ENCODE results near the gene SLC34A1. TPM values are rescaled to one million over a fixed set of nuclear protein-coding genes. Genes with fewer than 3 reads are reported as not detected.
A peak's percentile ranks its signal among the peaks of the same experiment; 100 is the strongest.
"Not testable (repeated sequence)": the region's sequence is repeated elsewhere in the genome, so short reads cannot be mapped to it uniquely, and the experiment has no call there.

Gene SLC34A1
- total RNA-seq, 1 experiment from 2014 or later = not detected

DNA sequence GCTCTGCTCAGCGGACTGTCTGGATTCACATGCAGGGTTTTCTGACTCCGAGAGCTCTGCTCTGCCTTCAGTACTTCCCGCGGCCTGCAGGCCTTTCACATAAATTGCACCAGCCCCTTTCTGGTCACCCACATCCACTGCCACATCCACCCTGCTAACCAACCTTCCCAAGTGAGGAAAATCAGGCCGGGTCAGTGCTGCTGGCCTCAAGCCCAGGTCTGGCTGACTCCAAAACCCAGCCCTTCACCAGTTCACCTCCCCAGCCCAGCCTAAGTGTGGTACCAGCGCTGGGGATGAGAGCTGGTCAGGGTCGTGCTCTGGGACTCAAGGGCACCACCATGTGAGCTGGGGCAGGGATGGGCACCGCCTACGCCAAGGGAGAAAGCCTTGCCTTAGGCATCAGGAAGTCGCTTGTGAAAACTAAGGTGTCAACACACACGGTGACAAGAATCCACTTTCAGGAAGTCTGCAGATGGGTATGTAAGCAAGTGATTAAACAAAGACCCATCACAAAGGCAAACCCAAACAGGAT is 45.1 kb upstream of the SLC34A1 start:
- Histone ChIP-seq H3K9me2 (replicated peaks; ENCODE audit: insufficient read depth, low read length) (no peaks in the 10 kb centered on the region), H3K79me2 (ENCODE audit: low read length) (peaks cover 38% of the 10 kb centered on the region), H3K36me3 (ENCODE audit: insufficient read depth, low read length) (peaks cover 19% of the 10 kb centered on the region; the same call in 1 of the 2 replicates), H3K4me2 (ENCODE audit: low read depth, low read length, poor library complexity, severe bottlenecking) (no peak overlapping the region), H3K27me3 (ENCODE audit: low read length) (no peaks in the 10 kb centered on the region), H2AFZ (ENCODE audit: low read length) (no peak overlapping the region), H3K27ac (ENCODE audit: low read length) (no peak overlapping the region), H3K4me3 (ENCODE audit: low read length) (no peak overlapping the region), H3K9me3 (ENCODE audit: low read length) (no peaks in the 10 kb centered on the region), H4K20me1 (ENCODE audit: insufficient read depth, low read depth, low read length) (peaks cover 9% of the 10 kb centered on the region; the same call in 1 of the 2 replicates), H3K9ac (ENCODE audit: low read length) (no peak overlapping the region), H3K4me1 (ENCODE audit: low read length) (no peaks in the 10 kb centered on the region)
- DNase-seq = no peak

DNA sequence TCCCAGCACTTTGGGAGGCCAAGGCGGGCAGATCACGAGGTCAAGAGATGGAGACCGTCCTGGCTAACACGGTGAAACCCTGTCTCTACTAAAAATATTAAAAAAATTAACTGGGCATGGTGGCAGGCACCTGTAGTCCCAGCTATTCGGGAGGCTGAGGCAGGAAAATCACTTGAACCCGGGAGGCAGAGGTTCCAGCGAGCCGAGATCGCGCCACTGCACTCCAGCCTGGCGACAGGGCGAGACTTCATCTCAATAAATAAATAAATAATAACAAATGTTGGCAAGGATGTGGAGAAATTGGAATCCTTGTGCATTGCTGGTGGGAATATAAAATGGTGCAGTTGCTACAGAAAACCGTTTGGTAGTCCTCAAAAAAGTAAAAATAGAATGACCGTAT is 41.2 kb upstream of the SLC34A1 start:
- not testable (repeated sequence) for H2AFZ ChIP-seq (ENCODE audit: low read length); H3K4me2 ChIP-seq (ENCODE audit: low read depth, low read length, poor library complexity, severe bottlenecking); H3K9me2 ChIP-seq (replicated peaks; ENCODE audit: insufficient read depth, low read length); H3K4me1 ChIP-seq (ENCODE audit: low read length); H3K9me3 ChIP-seq (ENCODE audit: low read length); H3K27ac ChIP-seq (ENCODE audit: low read length); DNase-seq; H3K9ac ChIP-seq (ENCODE audit: low read length); H3K27me3 ChIP-seq (ENCODE audit: low read length); H3K4me3 ChIP-seq (ENCODE audit: low read length); H4K20me1 ChIP-seq (ENCODE audit: insufficient read depth, low read depth, low read length)
- Histone ChIP-seq H3K36me3 (ENCODE audit: insufficient read depth, low read length) (peaks cover 18% of the 10 kb centered on the region; the same call in 1 of the 2 replicates), H3K79me2 (ENCODE audit: low read length) (peaks cover 74% of the 10 kb centered on the region)

DNA sequence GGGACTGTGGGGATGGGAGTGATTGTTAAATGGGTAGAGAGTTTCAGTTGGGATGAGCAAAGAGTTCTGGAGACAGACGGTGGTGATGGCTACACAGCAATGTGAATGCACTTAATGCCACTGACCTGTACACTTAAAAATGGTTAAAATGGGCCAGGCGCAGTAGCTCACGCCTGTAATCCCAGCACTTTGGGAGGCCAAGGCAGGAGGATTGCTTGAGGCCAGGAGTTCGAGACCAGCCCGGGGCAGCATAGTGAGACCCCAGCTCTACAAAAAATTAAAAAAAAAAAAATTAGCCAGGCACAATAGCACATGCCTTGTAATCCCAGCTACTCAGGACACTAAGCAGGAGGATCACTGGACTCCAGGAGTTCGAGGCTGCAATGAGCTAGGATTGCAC is 40.5 kb upstream of the SLC34A1 start:
- no peak overlapping the region for H2AFZ ChIP-seq (ENCODE audit: low read length)
- no peak overlapping the region for H3K9ac ChIP-seq (ENCODE audit: low read length)
- H3K36me3 ChIP-seq (ENCODE audit: insufficient read depth, low read length) = peaks cover 18% of the 10 kb centered on the region; the same call in 1 of the 2 replicates
- DNase-seq = no peak
- no peaks in the 10 kb centered on the region for H3K9me2 ChIP-seq (replicated peaks; ENCODE audit: insufficient read depth, low read length)
- peaks cover 81% of the 10 kb centered on the region for H3K79me2 ChIP-seq (ENCODE audit: low read length)
- no peak overlapping the region for H3K4me2 ChIP-seq (ENCODE audit: low read depth, low read length, poor library complexity, severe bottlenecking)
- 0 out of 2 replicates have a peak, but pooled peaks cover 3% of the 10 kb centered on the region for H4K20me1 ChIP-seq (ENCODE audit: insufficient read depth, low read depth, low read length)
- no peak overlapping the region for H3K4me3 ChIP-seq (ENCODE audit: low read length)
- H3K4me1 ChIP-seq (ENCODE audit: low read length) = peaks cover under 1% of the 10 kb centered on the region; the same call in 1 of the 2 replicates
- H3K27ac ChIP-seq (ENCODE audit: low read length) = no peak overlapping the region
- H3K9me3 ChIP-seq (ENCODE audit: low read length) = no peaks in the 10 kb centered on the region
- H3K27me3 ChIP-seq (ENCODE audit: low read length) = no peaks in the 10 kb centered on the region

DNA sequence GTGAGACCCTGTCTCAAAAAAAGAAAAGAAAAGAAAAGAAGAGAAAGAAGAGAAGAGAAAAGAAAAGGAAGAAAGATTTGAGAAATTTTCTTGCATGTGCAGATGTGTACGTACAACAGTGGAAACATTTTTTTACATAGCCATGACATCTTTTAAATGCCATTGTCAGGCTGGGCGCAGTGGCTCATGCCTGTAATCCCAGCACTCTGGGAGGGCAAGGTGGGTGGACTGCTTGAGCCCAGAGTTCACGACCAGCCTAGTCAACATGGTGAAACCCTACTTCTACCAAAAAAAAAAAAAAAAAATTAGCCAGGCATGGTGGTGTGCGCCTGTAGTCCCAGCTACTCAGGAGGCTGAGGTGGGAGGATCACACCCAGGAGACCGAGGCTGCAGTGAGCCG is 39.3 kb upstream of the SLC34A1 start:
- no peak overlapping the region for H3K27ac ChIP-seq (ENCODE audit: low read length)
- H3K79me2 ChIP-seq (ENCODE audit: low read length) = peaks cover 81% of the 10 kb centered on the region
- no peaks in the 10 kb centered on the region for H3K9me2 ChIP-seq (replicated peaks; ENCODE audit: insufficient read depth, low read length)
- no peak overlapping the region for H2AFZ ChIP-seq (ENCODE audit: low read length)
- H3K9me3 ChIP-seq (ENCODE audit: low read length) = no peaks in the 10 kb centered on the region
- H3K4me3 ChIP-seq (ENCODE audit: low read length) = no peak overlapping the region
- no peak for DNase-seq
- peaks cover 12% of the 10 kb centered on the region for H3K4me1 ChIP-seq (ENCODE audit: low read length)
- H4K20me1 ChIP-seq (ENCODE audit: insufficient read depth, low read depth, low read length) = no peaks in the 10 kb centered on the region
- H3K36me3 ChIP-seq (ENCODE audit: insufficient read depth, low read length) = peaks cover 18% of the 10 kb centered on the region; the same call in 1 of the 2 replicates
- no peak overlapping the region for H3K9ac ChIP-seq (ENCODE audit: low read length)
- no peaks in the 10 kb centered on the region for H3K27me3 ChIP-seq (ENCODE audit: low read length)
- no peak overlapping the region for H3K4me2 ChIP-seq (ENCODE audit: low read depth, low read length, poor library complexity, severe bottlenecking)

DNA sequence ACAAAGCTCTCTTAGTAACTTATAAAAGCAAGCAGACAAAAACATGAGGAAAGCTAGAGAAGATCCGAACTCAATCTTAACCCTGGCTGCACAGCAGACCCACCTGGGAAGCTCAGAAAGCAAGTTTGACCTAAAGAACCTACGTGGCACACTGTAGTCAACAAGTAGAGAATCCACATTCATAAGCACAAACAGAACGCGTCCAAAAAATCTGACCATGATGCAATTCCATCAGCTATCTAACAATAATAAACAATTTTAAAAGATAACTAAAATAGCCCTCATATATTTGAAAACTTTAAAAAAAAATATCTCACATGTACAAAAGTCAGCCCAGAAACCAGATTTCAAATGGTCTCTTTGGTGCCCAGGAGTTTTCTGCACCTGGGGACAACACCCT is 37.4 kb upstream of the SLC34A1 start:
- Histone ChIP-seq H3K79me2 (ENCODE audit: low read length) (peaks cover 85% of the 10 kb centered on the region), H3K9me3 (ENCODE audit: low read length) (no peaks in the 10 kb centered on the region), H3K4me1 (ENCODE audit: low read length) (peaks cover 20% of the 10 kb centered on the region), H3K27ac (ENCODE audit: low read length) (no peak overlapping the region), H3K9ac (ENCODE audit: low read length) (no peak overlapping the region; the same call in 1 of the 2 replicates), H3K27me3 (ENCODE audit: low read length) (no peaks in the 10 kb centered on the region), H4K20me1 (ENCODE audit: insufficient read depth, low read depth, low read length) (no peaks in the 10 kb centered on the region), H3K4me3 (ENCODE audit: low read length) (no peak overlapping the region), H3K4me2 (ENCODE audit: low read depth, low read length, poor library complexity, severe bottlenecking) (no peak overlapping the region), H3K36me3 (ENCODE audit: insufficient read depth, low read length) (peaks cover 12% of the 10 kb centered on the region; the same call in 1 of the 2 replicates), H3K9me2 (replicated peaks; ENCODE audit: insufficient read depth, low read length) (no peaks in the 10 kb centered on the region), H2AFZ (ENCODE audit: low read length) (no peak overlapping the region)
- no peak for DNase-seq

DNA sequence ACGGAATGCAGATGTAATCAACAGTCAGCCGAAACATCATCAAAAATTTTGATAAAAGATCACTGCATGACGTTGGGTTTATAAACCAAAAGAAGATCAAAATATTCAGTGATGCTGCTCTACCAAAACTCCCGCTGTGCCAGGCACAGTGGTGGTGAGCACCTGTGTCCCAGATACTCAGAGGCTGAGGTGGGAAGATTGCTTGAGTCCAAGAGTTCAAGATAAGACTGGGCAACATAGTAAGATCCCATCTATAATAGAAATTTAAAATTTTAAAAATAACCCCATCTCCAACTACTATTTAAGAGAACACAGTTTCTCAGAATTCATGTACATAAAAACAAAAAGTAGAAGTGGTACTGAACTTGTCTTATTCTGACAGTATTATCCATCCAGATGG is 36.5 kb upstream of the SLC34A1 start:
- Histone ChIP-seq H3K79me2 (ENCODE audit: low read length) (peaks cover 79% of the 10 kb centered on the region), H3K9me2 (replicated peaks; ENCODE audit: insufficient read depth, low read length) (no peaks in the 10 kb centered on the region), H3K27me3 (ENCODE audit: low read length) (no peaks in the 10 kb centered on the region), H3K9ac (ENCODE audit: low read length) (no peak overlapping the region; the same call in 1 of the 2 replicates), H2AFZ (ENCODE audit: low read length) (no peak overlapping the region), H3K27ac (ENCODE audit: low read length) (no peak overlapping the region), H3K9me3 (ENCODE audit: low read length) (no peaks in the 10 kb centered on the region), H3K4me1 (ENCODE audit: low read length) (peaks cover 25% of the 10 kb centered on the region), H3K4me3 (ENCODE audit: low read length) (no peak overlapping the region), H4K20me1 (ENCODE audit: insufficient read depth, low read depth, low read length) (no peaks in the 10 kb centered on the region), H3K36me3 (ENCODE audit: insufficient read depth, low read length) (peaks cover 7% of the 10 kb centered on the region; the same call in 1 of the 2 replicates), H3K4me2 (ENCODE audit: low read depth, low read length, poor library complexity, severe bottlenecking) (no peak overlapping the region)
- no peak for DNase-seq

DNA sequence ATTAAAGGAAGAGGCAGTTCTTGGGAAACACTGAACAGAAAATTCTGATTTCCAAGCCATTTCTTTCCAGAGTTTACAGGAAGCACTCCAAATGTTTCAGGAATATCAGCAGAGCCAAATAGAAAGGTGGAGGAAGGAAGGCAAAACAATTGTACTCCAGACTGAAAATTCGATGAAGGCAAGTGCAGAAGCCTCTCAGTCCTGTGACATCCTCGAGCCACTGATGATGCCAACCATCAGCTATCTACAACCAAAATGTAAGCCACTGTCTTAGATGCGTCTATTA is 34.9 kb upstream of the SLC34A1 start:
- peaks cover 68% of the 10 kb centered on the region for H3K79me2 ChIP-seq (ENCODE audit: low read length)
- no peaks in the 10 kb centered on the region for H3K27me3 ChIP-seq (ENCODE audit: low read length)
- no peak overlapping the region for H2AFZ ChIP-seq (ENCODE audit: low read length)
- no peaks in the 10 kb centered on the region for H3K9me3 ChIP-seq (ENCODE audit: low read length)
- peak overlapping the region; percentile 90 for H3K4me2 ChIP-seq (ENCODE audit: low read depth, low read length, poor library complexity, severe bottlenecking)
- no peak for DNase-seq
- H3K9ac ChIP-seq (ENCODE audit: low read length) = peak overlapping the region; percentile 88
- no peaks in the 10 kb centered on the region for H3K9me2 ChIP-seq (replicated peaks; ENCODE audit: insufficient read depth, low read length)
- H3K36me3 ChIP-seq (ENCODE audit: insufficient read depth, low read length) = peaks cover 7% of the 10 kb centered on the region; the same call in 1 of the 2 replicates
- peaks cover 25% of the 10 kb centered on the region for H3K4me1 ChIP-seq (ENCODE audit: low read length)
- H3K4me3 ChIP-seq (ENCODE audit: low read length) = peak overlapping the region; percentile 86; the same call in 1 of the 2 replicates
- no peaks in the 10 kb centered on the region for H4K20me1 ChIP-seq (ENCODE audit: insufficient read depth, low read depth, low read length)
- H3K27ac ChIP-seq (ENCODE audit: low read length) = no peak overlapping the region

DNA sequence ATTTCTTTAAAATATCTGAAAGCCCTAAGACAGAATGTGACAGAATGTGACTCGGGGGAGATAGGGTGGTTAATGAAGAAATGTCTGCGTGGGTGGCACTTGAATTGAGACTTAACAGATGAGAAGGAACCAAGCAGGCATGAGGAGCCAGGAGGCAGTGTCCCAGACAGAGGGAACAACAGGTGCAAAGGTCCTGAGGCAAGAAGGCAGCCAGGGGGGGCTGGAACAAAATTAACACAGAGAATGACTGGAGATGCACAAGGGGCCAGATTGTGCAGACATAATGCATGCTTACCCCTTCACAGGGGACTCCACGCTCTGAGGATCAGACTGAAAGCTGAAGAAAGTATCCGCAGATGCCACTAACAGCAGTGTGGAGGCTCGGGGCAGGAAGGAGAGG is 34.5 kb upstream of the SLC34A1 start:
- peak overlapping the region; percentile 88 for H3K9ac ChIP-seq (ENCODE audit: low read length)

More for the DNA sequence above, 34.5 kb upstream of the SLC34A1 start:
- Histone ChIP-seq H3K27me3 (ENCODE audit: low read length) (no peaks in the 10 kb centered on the region), H4K20me1 (ENCODE audit: insufficient read depth, low read depth, low read length) (no peaks in the 10 kb centered on the region), H3K4me1 (ENCODE audit: low read length) (peaks cover 25% of the 10 kb centered on the region), H2AFZ (ENCODE audit: low read length) (no peak overlapping the region), H3K9me2 (replicated peaks; ENCODE audit: insufficient read depth, low read length) (no peaks in the 10 kb centered on the region), H3K4me3 (ENCODE audit: low read length) (peak overlapping the region; percentile 86), H3K9me3 (ENCODE audit: low read length) (no peaks in the 10 kb centered on the region), H3K27ac (ENCODE audit: low read length) (no peak overlapping the region), H3K36me3 (ENCODE audit: insufficient read depth, low read length) (peaks cover 7% of the 10 kb centered on the region; the same call in 1 of the 2 replicates), H3K4me2 (ENCODE audit: low read depth, low read length, poor library complexity, severe bottlenecking) (peak overlapping the region; percentile 90), H3K79me2 (ENCODE audit: low read length) (peaks cover 63% of the 10 kb centered on the region)
- no peak for DNase-seq
